IPS DF 6.9 (cell line): ENCODE data around the gene SLC27A3.
A peak's percentile ranks its signal among the peaks of the same experiment; 100 is the strongest.

Experiments used
- DNase-seq: peaks from one replicate; pipeline ENCODE4 v3.0.0-alpha.2; 2013; ENCODE audit warnings: low read depth, low spot score
- H3K27ac ChIP-seq: one replicate; pipeline ENCODE4 v1.5.1; 2013; ENCODE audit warnings: low read length, control low read depth
- H3K27me3 ChIP-seq: 2 replicates; pipeline ENCODE4 v1.6.1; 2013; ENCODE audit warnings: mild to moderate bottlenecking, low read length; ENCODE audit not compliant: control insufficient read depth, insufficient read depth
- H3K36me3 ChIP-seq: 2 replicates; pipeline ENCODE4 v1.6.1; 2013; ENCODE audit warnings: low read length; ENCODE audit not compliant: control insufficient read depth, insufficient read depth
- H3K4me1 ChIP-seq: 2 replicates; pipeline ENCODE4 v1.6.1; 2013; ENCODE audit warnings: low read length; ENCODE audit not compliant: control insufficient read depth, insufficient read depth
- H3K4me3 ChIP-seq: 2 replicates; pipeline ENCODE4 v1.5.1; 2013; ENCODE audit warnings: mild to moderate bottlenecking, low read length
- H3K9me3 ChIP-seq: 2 replicates; pipeline ENCODE4 v1.6.1; 2013; ENCODE audit warnings: low read length, inconsistent platforms; ENCODE audit not compliant: control insufficient read depth, insufficient read depth
- WGBS: extraction: QIAGEN DNeasy Blood & Tissue Kit; methylation state at CpG from one replicate; pipeline ENCODE4 v1.1.7; 2013; ENCODE audit warnings: mixed read lengths, missing lambda C conversion rate; ENCODE audit not compliant: insufficient read length, insufficient coverage; 5-methylcytosine and 5-hydroxymethylcytosine counted together

SLC27A3 gene

GRCh38 chr1:153774780-153775457 is at the start of gene SLC27A3:
TSS of gene SLC27A3 (plus strand) at chr1:153775407. CDS start at chr1:153775498, 91 bp downstream.
- Histone ChIP-seq H3K4me3 (peak within 1 kb of the TSS; percentile 47; the same call in 1 of the 2 replicates), H3K36me3 (peaks cover 17% of the 10 kb centered on the region; the same call in 1 of the 2 replicates), H3K4me1 (peaks cover 4% of the 10 kb centered on the region; the same call in 1 of the 2 replicates), H3K9me3 (no peaks in the 10 kb centered on the region), H3K27ac (no peak within 1 kb of the TSS), H3K27me3 (no peaks in the 10 kb centered on the region)
- WGBS, result no CpG with 5 or more reads among the region's 35 CpGs
- DNase-seq, result no peak

- Histone ChIP-seq H3K36me3 (no peaks in the 10 kb centered on the region), H3K4me3 (peak within 1 kb of the TSS; percentile 76), H3K27me3 (no peaks in the 10 kb centered on the region), H3K9me3 (no peaks in the 10 kb centered on the region), H3K4me1 (0 out of 2 replicates have a peak, but pooled peaks cover 2% of the 10 kb centered on the region), H3K27ac (no peak within 1 kb of the TSS)
- DNase-seq, result peak; percentile 100
- WGBS, result no CpG with 5 or more reads among the region's 49 CpGs
These were observed 47.5 kb upstream of the SLC27A3 start, which contains the start of gene INTS3 for GRCh38 chr1:153727463-153728304. TSS of gene INTS3 (plus strand) at chr1:153728050. CDS start at chr1:153728635, 585 bp downstream.

- Histone ChIP-seq H3K27me3 (no peaks in the 10 kb centered on the region), H3K9me3 (no peaks in the 10 kb centered on the region), H3K4me1 (0 out of 2 replicates have a peak, but pooled peaks cover 2% of the 10 kb centered on the region), H3K27ac (no peak overlapping the region), H3K36me3 (no peaks in the 10 kb centered on the region), H3K4me3 (peak overlapping the region; percentile 76)
- no peak for DNase-seq
- WGBS, result no CpG with 5 or more reads among the region's 19 CpGs
These were observed 46.7 kb upstream of the SLC27A3 start for GRCh38 chr1:153728305-153729066.

- H3K27ac ChIP-seq, result no peak overlapping the region
- H3K4me1 ChIP-seq, result 0 out of 2 replicates have a peak, but pooled peaks cover 2% of the 10 kb centered on the region
- no peak overlapping the region for H3K4me3 ChIP-seq
- H3K27me3 ChIP-seq, result no peaks in the 10 kb centered on the region
- no peaks in the 10 kb centered on the region for H3K9me3 ChIP-seq
- DNase-seq, result no peak
- H3K36me3 ChIP-seq, result no peaks in the 10 kb centered on the region
- WGBS, result no CpG with 5 or more reads among the region's 5 CpGs
These were observed 44.7 kb upstream of the SLC27A3 start for GRCh38 chr1:153730468-153730988.

- no peak for DNase-seq
- no CpG with 5 or more reads among the region's 1 CpG for WGBS
- H3K27ac ChIP-seq, result no peak overlapping the region
These were observed 41.2 kb upstream of the SLC27A3 start for GRCh38 chr1:153733970-153734369.

GRCh38 chr1:153734396-153735089 is 40.7 kb upstream of the SLC27A3 start:
- no peaks in the 10 kb centered on the region for H3K27me3 ChIP-seq
- no peaks in the 10 kb centered on the region for H3K4me1 ChIP-seq
- H3K4me3 ChIP-seq, result no peak overlapping the region
- no peak for DNase-seq
- no CpG with 5 or more reads among the region's 3 CpGs for WGBS
- H3K9me3 ChIP-seq, result no peaks in the 10 kb centered on the region
- no peak overlapping the region for H3K27ac ChIP-seq
- H3K36me3 ChIP-seq, result no peaks in the 10 kb centered on the region

More at GRCh38 chr1:153733970-153734369, 41.2 kb upstream of the SLC27A3 start:
- no peaks in the 10 kb centered on the region for H3K36me3 ChIP-seq
- H3K27me3 ChIP-seq, result no peaks in the 10 kb centered on the region
- H3K9me3 ChIP-seq, result no peaks in the 10 kb centered on the region
- no peaks in the 10 kb centered on the region for H3K4me1 ChIP-seq
- no peak overlapping the region for H3K4me3 ChIP-seq

- no peaks in the 10 kb centered on the region for H3K36me3 ChIP-seq
These were observed 40.2 kb upstream of the SLC27A3 start for GRCh38 chr1:153735090-153735420.

GRCh38 chr1:153741986-153742385 is 33.2 kb upstream of the SLC27A3 start:
- Histone ChIP-seq H3K27ac (no peak overlapping the region), H3K4me3 (no peak overlapping the region), H3K4me1 (peaks cover 3% of the 10 kb centered on the region; the same call in 1 of the 2 replicates), H3K36me3 (peaks cover 7% of the 10 kb centered on the region; the same call in 1 of the 2 replicates), H3K9me3 (no peaks in the 10 kb centered on the region), H3K27me3 (no peaks in the 10 kb centered on the region)
- no CpG with 5 or more reads among the region's 2 CpGs for WGBS
- no peak for DNase-seq

More at GRCh38 chr1:153735090-153735420, 40.2 kb upstream of the SLC27A3 start:
- no peak for DNase-seq
- no CpG with 5 or more reads among the region's 3 CpGs for WGBS
- H3K4me3 ChIP-seq, result no peak overlapping the region
- no peak overlapping the region for H3K27ac ChIP-seq
- no peaks in the 10 kb centered on the region for H3K9me3 ChIP-seq
- H3K27me3 ChIP-seq, result no peaks in the 10 kb centered on the region
- no peaks in the 10 kb centered on the region for H3K4me1 ChIP-seq

- no peak for DNase-seq
- no peaks in the 10 kb centered on the region for H3K9me3 ChIP-seq
- no peaks in the 10 kb centered on the region for H3K27me3 ChIP-seq
- no peak overlapping the region for H3K27ac ChIP-seq
- peaks cover 7% of the 10 kb centered on the region; the same call in 1 of the 2 replicates for H3K36me3 ChIP-seq
- H3K4me3 ChIP-seq, result no peak overlapping the region
- no CpG with 5 or more reads among the region's 5 CpGs for WGBS
- peaks cover 3% of the 10 kb centered on the region; the same call in 1 of the 2 replicates for H3K4me1 ChIP-seq
These were observed 32.6 kb upstream of the SLC27A3 start for GRCh38 chr1:153742411-153743142.
